Epithelial cell of esophagus (primary cell): ENCODE data around the gene NRG3.

Source experiments
- DNase-seq: peaks from one replicate; pipeline ENCODE4 v3.0.0; 2010; ENCODE audit warnings: low read depth
- H3K4me3 ChIP-seq: 2 replicates; pipeline ENCODE4 v1.5.1; 2011; ENCODE audit warnings: mild to moderate bottlenecking, low read length, control low read depth
- TF ChIP-seq, protein P1 (sequence below): IDR thresholded peaks from 2 replicates; pipeline ENCODE4 v1.5.1; 2011; ENCODE audit warnings: low read depth, mild to moderate bottlenecking, low read length, control low read depth, inconsistent platforms; ENCODE audit not compliant: insufficient read depth; ENCODE audit errors: missing control alignments

NRG3 gene

DNA sequence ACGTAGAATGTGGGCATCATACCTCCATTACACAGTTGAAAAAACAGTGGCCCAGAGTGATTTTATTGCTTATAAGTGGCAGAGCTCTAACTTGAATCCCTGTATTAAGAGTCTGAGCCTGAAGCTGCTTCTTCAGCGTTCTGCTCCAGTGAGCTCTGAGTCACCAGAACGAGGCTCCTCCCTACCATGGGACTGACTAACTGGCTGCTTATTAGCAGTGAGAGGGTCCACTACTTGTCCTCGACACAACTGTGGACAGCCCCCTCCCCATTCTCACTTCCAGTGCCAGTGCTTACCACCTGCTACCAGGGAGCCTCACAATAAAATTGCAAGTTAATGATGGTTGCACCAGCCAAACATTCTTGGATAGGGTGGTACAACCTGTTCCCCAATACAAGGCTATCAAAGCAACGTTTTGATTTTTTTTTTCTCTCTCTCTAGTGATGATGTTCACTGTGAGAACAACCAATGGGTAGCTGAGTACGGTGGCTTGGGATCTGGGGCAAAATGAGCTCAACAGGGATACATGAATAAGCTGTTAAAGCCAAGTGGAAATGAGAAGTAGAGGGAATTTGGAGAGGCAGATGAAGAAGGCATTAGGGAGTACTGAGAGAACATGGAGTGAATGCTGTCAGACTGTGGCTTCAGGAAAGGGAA is 2.7 kb upstream of the NRG3 start:
- no peak overlapping the region for H3K4me3 ChIP-seq
- peak; percentile 8 for DNase-seq
- TF ChIP-seq, protein P1, sequence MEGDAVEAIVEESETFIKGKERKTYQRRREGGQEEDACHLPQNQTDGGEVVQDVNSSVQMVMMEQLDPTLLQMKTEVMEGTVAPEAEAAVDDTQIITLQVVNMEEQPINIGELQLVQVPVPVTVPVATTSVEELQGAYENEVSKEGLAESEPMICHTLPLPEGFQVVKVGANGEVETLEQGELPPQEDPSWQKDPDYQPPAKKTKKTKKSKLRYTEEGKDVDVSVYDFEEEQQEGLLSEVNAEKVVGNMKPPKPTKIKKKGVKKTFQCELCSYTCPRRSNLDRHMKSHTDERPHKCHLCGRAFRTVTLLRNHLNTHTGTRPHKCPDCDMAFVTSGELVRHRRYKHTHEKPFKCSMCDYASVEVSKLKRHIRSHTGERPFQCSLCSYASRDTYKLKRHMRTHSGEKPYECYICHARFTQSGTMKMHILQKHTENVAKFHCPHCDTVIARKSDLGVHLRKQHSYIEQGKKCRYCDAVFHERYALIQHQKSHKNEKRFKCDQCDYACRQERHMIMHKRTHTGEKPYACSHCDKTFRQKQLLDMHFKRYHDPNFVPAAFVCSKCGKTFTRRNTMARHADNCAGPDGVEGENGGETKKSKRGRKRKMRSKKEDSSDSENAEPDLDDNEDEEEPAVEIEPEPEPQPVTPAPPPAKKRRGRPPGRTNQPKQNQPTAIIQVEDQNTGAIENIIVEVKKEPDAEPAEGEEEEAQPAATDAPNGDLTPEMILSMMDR, result no peak

DNA sequence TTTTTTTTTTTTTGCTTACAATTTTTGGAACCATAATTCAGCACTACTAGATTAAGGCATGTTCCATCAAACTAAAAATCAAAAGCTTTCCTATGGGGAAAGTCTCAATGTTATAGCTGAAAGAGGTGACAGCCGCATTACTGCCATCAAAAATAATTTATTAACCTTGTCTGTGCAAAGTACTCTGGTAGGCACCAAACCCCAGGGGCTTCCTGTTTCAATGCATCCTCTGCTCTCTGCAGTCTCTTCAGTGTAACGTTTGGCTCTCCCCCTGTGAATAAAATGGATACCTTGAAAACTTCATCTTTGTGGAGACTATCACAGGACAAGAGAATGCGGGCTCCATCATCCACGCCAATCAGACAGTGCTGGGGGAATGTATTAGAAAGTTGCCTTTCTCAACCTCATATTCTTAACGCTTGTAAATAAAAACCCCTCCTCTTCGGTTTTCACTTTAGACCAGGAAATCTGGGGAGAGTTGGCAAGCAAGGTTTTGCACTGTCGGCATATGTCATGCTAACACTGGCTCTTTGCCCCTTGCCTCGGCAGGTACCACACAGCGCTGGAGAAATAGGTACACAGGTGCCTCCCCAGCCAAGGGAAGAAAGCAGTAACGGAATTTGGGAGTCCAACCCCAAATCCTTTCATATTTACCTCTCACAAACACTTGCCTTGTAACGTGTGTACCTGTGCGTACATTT is 1.6 kb upstream of the NRG3 start:
- H3K4me3 ChIP-seq, result no peak overlapping the region
- DNase-seq, result no peak
- TF ChIP-seq, protein P1, result no peak

DNA sequence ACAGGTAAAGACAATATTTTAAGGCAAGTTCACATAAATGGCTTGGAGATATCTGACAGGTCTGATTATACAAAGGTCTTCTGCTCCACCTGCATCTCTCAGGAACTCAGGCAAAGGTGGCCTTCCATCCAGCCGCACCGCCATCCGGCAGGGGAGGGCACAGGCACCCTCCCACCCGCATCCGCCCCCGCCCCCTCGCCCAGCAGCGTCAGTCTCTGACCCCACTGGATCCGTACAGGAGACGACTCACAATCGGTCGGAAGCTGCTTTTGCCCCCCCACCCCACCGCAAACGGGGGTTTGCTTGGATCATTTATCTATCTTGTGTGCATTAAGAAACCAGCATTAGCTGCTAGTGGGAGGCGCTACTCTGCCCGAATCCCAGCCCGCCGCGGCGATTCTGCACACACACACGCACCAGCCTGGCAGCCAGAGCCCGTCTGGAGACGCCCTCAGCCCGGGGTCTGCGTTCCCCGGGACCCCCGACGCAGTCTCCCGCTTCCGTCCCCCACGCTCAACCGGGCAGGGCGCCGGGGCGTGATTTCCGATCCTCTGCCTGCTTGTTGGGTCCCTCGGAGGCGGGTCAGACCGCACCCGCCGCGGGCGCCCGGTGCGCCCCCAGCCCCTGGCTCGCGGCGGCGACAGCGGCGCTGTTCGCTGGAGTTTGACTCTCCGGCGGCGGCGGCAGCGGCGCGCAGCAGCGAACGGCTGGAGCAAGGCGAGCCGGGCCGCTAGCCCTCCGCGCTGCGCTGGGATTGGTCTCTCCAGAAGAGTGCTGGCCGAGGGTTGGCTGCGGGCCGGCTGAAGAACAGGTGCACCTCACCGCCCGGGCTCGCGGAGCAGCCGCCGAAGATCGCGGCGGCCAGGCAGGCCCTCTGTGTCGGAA is 820 bp upstream of the NRG3 start:
- peak; percentile 44 for DNase-seq
- H3K4me3 ChIP-seq, result no peak overlapping the region
- TF ChIP-seq, protein P1, result no peak

DNA sequence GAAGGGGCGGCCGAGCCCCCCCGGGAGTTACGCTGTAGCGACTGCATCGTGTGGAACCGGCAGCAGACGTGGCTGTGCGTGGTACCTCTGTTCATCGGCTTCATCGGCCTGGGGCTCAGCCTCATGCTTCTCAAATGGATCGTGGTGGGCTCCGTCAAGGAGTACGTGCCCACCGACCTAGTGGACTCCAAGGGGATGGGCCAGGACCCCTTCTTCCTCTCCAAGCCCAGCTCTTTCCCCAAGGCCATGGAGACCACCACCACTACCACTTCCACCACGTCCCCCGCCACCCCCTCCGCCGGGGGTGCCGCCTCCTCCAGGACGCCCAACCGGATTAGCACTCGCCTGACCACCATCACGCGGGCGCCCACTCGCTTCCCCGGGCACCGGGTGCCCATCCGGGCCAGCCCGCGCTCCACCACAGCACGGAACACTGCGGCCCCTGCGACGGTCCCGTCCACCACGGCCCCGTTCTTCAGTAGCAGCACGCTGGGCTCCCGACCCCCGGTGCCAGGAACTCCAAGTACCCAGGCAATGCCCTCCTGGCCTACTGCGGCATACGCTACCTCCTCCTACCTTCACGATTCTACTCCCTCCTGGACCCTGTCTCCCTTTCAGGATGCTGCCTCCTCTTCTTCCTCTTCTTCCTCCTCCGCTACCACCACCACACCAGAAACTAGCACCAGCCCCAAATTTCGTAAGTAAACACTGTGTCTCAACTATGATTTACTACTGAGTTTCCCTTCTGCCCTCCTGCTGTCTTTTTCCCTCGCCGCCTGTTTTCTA is 666 bp downstream of the NRG3 start:
- DNase-seq, result no peak
- TF ChIP-seq, protein P1, result no peak
- H3K4me3 ChIP-seq, result no peak overlapping the region

DNA sequence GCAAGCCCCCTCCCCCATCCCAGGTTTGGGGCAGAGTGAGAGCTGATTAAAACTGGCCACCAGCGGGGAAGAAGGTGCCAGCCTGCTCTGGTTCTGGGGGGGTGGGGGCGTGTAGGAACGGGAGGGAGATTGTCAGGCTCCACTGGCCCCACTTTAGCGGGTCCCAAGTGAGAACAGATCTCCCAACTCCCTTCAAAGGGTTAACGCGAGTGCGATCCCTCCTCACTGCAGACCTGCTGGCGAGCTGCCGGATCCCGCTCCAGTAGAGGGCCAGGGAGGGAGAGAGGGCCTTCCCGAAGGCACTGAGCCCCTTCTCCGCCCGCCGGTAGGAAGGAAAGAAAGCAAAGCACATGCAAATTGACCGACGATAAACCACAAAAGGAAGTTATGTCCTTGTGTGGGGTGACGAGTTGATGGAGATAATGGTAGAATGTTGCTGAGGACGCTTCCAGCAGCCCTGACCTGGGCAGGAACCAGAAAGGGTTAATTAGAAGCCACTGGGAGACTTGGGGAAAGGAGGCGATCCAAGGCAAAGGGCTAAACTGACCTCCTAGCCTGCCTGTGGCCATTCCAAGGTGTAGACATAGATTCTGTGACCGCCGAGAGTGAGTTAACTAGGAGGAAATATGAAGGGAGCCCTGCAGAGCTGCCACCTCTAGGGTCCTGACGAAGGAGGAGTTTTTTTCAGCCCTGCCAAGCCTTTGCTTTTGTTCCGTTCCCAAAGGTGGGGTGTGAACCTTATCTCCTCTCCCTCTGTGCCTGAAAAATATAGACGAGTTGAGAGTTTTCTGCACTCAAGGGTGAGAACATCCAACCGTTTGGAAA is 1.5 kb downstream of the NRG3 start:
- TF ChIP-seq, protein P1, result no peak
- H3K4me3 ChIP-seq, result no peak overlapping the region
- no peak for DNase-seq

DNA sequence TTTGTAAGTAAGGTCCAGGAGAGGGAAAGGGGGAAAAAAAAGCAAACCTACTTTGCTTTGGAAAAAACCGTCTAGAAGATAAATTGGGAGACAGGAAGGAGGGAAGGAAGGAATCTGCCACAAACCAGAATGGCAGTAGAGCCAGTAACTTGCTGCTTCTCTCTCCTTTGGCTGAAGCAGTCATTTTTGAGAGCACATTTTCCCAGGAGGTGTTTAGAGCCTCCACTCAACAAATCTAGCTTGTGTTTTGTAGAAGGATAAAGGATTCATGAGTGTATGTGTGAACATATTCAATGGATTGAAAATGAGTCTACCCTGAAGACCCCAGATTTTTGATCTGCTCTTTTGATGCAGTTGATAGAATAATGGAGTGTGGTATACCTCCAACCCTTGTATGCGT is 2.6 kb downstream of the NRG3 start:
- no peak for DNase-seq
- TF ChIP-seq, protein P1, result no peak
- H3K4me3 ChIP-seq, result no peak overlapping the region
